NAMALWA (cell line): ENCODE results near the gene HASPIN.

Experiments used
- DNase-seq: peaks from one replicate; pipeline ENCODE4 v3.0.0-alpha.2; 2015; ENCODE audit warnings: low spot score

Gene HASPIN

GRCh38 chr17:3723556-3724377, at the start of gene HASPIN:
TSS of gene HASPIN (plus strand) at chr17:3723903. CDS start at chr17:3723936, 33 bp downstream.
- DNase-seq = peak; percentile 88

GRCh38 chr17:3675886-3676285, 47.8 kb upstream of the HASPIN start:
- no peak for DNase-seq

GRCh38 chr17:3678095-3678820, 45.4 kb upstream of the HASPIN start:
- no peak for DNase-seq

- no peak for DNase-seq
These were observed 44.7 kb upstream of the HASPIN start for GRCh38 chr17:3678821-3679530.

GRCh38 chr17:3679531-3680126, 44.1 kb upstream of the HASPIN start:
- DNase-seq = no peak

GRCh38 chr17:3681057-3681456, 42.6 kb upstream of the HASPIN start:
- no peak for DNase-seq

- DNase-seq = no peak
These were observed 42.1 kb upstream of the HASPIN start for GRCh38 chr17:3681565-3681964.

GRCh38 chr17:3682033-3682432, 41.7 kb upstream of the HASPIN start:
- no peak for DNase-seq

GRCh38 chr17:3683054-3683511, 40.6 kb upstream of the HASPIN start:
- DNase-seq = peak; percentile 70

- DNase-seq = peak; percentile 34
These were observed 38.5 kb upstream of the HASPIN start for GRCh38 chr17:3685174-3685573.

GRCh38 chr17:3688027-3688553, 35.6 kb upstream of the HASPIN start:
- peak; percentile 61 for DNase-seq

- DNase-seq = no peak
These were observed 34.8 kb upstream of the HASPIN start for GRCh38 chr17:3688852-3689261.

GRCh38 chr17:3689262-3690093, 34.2 kb upstream of the HASPIN start:
- DNase-seq = no peak

- no peak for DNase-seq
These were observed 33.5 kb upstream of the HASPIN start for GRCh38 chr17:3690094-3690715.

- no peak for DNase-seq
These were observed 32.1 kb upstream of the HASPIN start for GRCh38 chr17:3691617-3692067.

- DNase-seq = no peak
These were observed 31.4 kb upstream of the HASPIN start for GRCh38 chr17:3692346-3692745.

- DNase-seq = no peak
These were observed 30.6 kb upstream of the HASPIN start for GRCh38 chr17:3693141-3693540.

- peak; percentile 59 for DNase-seq
These were observed 29.9 kb upstream of the HASPIN start for GRCh38 chr17:3693829-3694231.

GRCh38 chr17:3695129-3695722, 28.5 kb upstream of the HASPIN start:
- no peak for DNase-seq
